Gastroesophageal sphincter (tissue), 4 donors: ENCODE measurements around the gene GTF2IRD1. TPM values are rescaled to one million over a fixed set of nuclear protein-coding genes. Genes with fewer than 3 reads are reported as not detected.

Source experiments
- ATAC-seq: fragments of 150-250 bp; one replicate; pipeline ENCODE4 v1.9.1; 2016; ENCODE audit warnings: mild to moderate bottlenecking, moderate library complexity
- H3K27ac ChIP-seq, 4 donors: fragments of 200-600 bp; sonication (generic) in 3 of 4; 1 replicate in 3 of 4; 2 replicates in 1 of 4; pipeline ENCODE4 v1.5.1; 2016 to 2019
- H3K27me3 ChIP-seq: fragments of 200-600 bp; sonication (generic); one replicate; pipeline ENCODE4 v1.5.1; 2019
- H3K36me3 ChIP-seq, 2 donors: fragments of 200-600 bp; sonication (generic); one replicate each; pipeline ENCODE4 v1.5.1; 2019; ENCODE audit warnings: control low read depth in 1 of 2
- H3K4me1 ChIP-seq, 3 donors: fragments of 200-600 bp; sonication (generic); 1 replicate in 2 of 3; 2 replicates in 1 of 3; pipeline ENCODE4 v1.5.1; 2016 to 2019; ENCODE audit warnings: control low read depth in 2 of 3
- H3K4me3 ChIP-seq, 2 donors: fragments of 200-600 bp; sonication (generic); one replicate each; pipeline ENCODE4 v1.5.1; 2019; ENCODE audit warnings: mild to moderate bottlenecking in 1 of 2, moderate library complexity in 1 of 2
- H3K9me3 ChIP-seq, 3 donors: fragments of 200-600 bp; sonication (generic); one replicate each; pipeline ENCODE4 v1.5.1; 2017 to 2019; ENCODE audit warnings: control low read depth in 2 of 3
- EP300 ChIP-seq: sonication (generic); formaldehyde crosslinking; IDR thresholded peaks from one replicate; pipeline ENCODE4 v1.6.1; 2017; ENCODE audit warnings: antibody characterized with exemption, mild to moderate bottlenecking
- POLR2A ChIP-seq, 2 donors: fragments of 450-650 bp; IDR thresholded peaks; one replicate each; pipeline ENCODE4 v1.6.1; 2017; ENCODE audit warnings: antibody characterized with exemption in 2 of 2, mild to moderate bottlenecking in 2 of 2, moderate library complexity in 1 of 2
- POLR2AphosphoS5 ChIP-seq: sonication (generic); formaldehyde crosslinking; IDR thresholded peaks from one replicate; pipeline ENCODE4 v1.6.1; 2017; ENCODE audit warnings: antibody characterized with exemption
- WGBS, 2 donors: methylation state at CpG; one replicate each; pipeline ENCODE4 v1.1.5; 2018; ENCODE audit warnings: low coverage in 1 of 2; 5-methylcytosine and 5-hydroxymethylcytosine counted together
- total RNA-seq, 4 donors: library from RNA; depleted of rRNA; stranded (reverse); fragments of >200 nt; gene quantifications; one replicate each; pipeline ENCODE4 v1.1.0, GENCODE V29; 2016
- TF ChIP-seq, protein P1 (sequence below), 4 experiments: fragments of 200-600 bp in 2 of 4; fragments of 450-650 bp in 2 of 4; sonication (generic) in 1 of 4; IDR thresholded peaks; one replicate each; pipeline ENCODE4 v1.5.1; 2017 to 2019; ENCODE audit warnings: antibody characterized with exemption in 4 of 4, mild to moderate bottlenecking in 2 of 4, moderate library complexity in 2 of 4

The GTF2IRD1 gene
- total RNA-seq, 4 donors from 2014 or later = 21.5 to 49.0 (median 28.2) TPM

DNA sequence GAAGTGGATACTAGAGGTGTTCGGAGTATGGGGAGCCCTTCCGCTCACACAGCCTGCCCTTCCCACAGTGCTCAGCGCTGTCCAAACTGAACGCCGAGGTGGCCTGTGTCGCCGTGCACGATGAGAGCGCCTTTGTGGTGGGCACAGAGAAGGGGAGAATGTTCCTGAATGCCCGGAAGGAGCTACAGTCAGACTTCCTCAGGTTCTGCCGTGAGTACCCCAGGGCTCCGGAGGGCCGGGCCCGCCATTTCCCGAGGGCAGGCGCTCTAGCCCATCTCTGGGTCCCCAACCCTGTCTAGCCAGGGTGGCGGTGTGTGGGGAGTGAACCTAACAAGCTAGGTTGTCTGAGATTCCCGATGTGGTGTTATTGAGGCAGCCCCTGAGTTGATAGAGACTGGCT is 59.1 kb downstream of the GTF2IRD1 start:
- ATAC-seq = no peak
- Histone ChIP-seq H3K27ac (no peak overlapping the region), H3K9me3 (no peaks in the 10 kb centered on the region), H3K27me3 (no peaks in the 10 kb centered on the region), H3K4me3 (no peak overlapping the region), H3K4me1 (peaks cover 0 to 25% (median 4%) of the 10 kb centered on the region in 3 donors), H3K36me3 (peaks cover 0 to 93% of the 10 kb centered on the region in 2 donors)
- TF ChIP-seq POLR2AphosphoS5 (no peak), EP300 (no peak), POLR2A (IDR thresholded peaks at IDR 0.05) (no peak)
- TF ChIP-seq, protein P1, sequence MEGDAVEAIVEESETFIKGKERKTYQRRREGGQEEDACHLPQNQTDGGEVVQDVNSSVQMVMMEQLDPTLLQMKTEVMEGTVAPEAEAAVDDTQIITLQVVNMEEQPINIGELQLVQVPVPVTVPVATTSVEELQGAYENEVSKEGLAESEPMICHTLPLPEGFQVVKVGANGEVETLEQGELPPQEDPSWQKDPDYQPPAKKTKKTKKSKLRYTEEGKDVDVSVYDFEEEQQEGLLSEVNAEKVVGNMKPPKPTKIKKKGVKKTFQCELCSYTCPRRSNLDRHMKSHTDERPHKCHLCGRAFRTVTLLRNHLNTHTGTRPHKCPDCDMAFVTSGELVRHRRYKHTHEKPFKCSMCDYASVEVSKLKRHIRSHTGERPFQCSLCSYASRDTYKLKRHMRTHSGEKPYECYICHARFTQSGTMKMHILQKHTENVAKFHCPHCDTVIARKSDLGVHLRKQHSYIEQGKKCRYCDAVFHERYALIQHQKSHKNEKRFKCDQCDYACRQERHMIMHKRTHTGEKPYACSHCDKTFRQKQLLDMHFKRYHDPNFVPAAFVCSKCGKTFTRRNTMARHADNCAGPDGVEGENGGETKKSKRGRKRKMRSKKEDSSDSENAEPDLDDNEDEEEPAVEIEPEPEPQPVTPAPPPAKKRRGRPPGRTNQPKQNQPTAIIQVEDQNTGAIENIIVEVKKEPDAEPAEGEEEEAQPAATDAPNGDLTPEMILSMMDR (IDR thresholded peaks at IDR 0.05) = no peak
- no CpG with 5 or more reads among the region's 18 CpGs for WGBS, 2 donors

DNA sequence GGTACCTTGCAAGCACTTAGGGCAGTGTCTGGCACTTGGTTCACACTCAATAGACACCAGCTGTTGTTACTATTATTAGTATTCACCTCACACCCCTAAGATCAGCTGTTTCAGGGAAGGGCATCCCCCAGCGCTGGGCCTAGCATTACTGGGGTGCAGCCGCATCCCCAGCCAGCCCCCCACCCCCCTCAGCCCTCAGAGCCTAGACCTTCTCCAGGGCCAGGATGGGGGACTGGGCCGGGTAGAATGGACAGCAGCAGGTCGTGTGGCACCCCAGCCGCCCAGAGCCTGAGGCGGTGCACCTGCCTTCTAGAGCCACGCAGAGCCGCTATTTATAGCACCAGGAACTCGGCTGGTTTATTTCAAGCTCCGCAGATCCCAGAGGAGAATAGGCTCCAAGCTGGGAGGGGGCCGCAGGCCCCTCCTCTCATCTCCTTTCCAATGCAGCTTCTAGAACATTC is 60.5 kb downstream of the GTF2IRD1 start:
- TF ChIP-seq POLR2A (IDR thresholded peaks at IDR 0.05) (no peak), POLR2AphosphoS5 (no peak), EP300 (no peak)
- TF ChIP-seq, protein P1 (IDR thresholded peaks at IDR 0.05) = no peak
- Histone ChIP-seq H3K9me3 (no peaks in the 10 kb centered on the region), H3K36me3 (peaks cover 0 to 95% of the 10 kb centered on the region in 2 donors), H3K27me3 (no peaks in the 10 kb centered on the region), H3K27ac (peak overlapping the region in 2 of 4 donors; percentile 14 to 40), H3K4me1 (peaks cover 0 to 25% (median 4%) of the 10 kb centered on the region in 3 donors), H3K4me3 (no peak overlapping the region)
- ATAC-seq = no peak
- WGBS, 2 donors = 43 to 50% methylated on average over 1 to 2 of the region's 11 CpGs

DNA sequence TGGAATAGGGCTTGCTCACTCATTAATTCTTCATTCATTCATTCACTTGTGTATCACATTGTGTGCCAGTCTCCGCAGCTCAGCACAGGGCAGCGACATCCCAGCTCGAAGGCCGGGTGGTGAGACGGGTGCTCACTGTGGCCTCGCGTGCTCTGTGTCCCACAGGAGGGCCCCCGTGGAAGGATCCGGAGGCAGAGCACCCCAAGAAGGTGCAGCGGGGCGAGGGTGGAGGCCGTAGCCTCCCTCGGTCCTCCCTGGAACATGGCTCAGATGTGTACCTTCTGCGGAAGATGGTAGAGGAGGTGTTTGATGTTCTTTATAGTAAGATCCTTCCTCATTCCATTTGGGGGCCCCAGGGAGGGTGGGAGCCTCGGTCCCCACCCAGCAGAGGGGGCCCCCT is 61.6 kb downstream of the GTF2IRD1 start:
- no peaks in the 10 kb centered on the region for H3K27me3 ChIP-seq

DNA sequence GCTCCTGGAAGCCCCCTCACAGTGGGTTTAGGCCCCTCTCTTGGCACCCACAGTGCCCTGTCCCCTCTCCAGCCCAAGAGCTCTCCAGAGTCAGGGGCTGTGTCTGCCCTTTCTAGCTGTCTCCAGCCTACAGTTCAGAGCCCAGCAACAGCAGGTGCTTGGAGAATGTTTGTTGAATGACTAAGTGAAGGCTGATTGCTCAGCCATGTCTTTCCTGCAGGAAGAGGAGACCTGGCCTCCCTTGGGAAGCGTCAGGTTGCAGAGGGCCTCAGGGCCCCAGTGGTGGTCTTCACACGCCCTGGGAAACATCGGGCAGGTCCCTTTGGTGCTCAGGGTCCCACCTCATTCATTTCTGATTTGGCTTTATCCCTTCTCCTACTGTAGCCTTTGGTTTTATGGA is 62.5 kb downstream of the GTF2IRD1 start:
- H3K4me3 ChIP-seq = no peak overlapping the region
- H3K27me3 ChIP-seq = no peaks in the 10 kb centered on the region
- TF ChIP-seq, protein P1 (IDR thresholded peaks at IDR 0.05) = no peak
- TF ChIP-seq POLR2A (IDR thresholded peaks at IDR 0.05) (no peak), EP300 (no peak)
- no CpG with 5 or more reads among the region's 3 CpGs for WGBS, 2 donors
- no peak for ATAC-seq
- H3K4me1 ChIP-seq = peaks cover 0 to 19% (median 4%) of the 10 kb centered on the region in 3 donors
- H3K9me3 ChIP-seq = peaks cover 0 to 3% (median 0%) of the 10 kb centered on the region in 3 donors
- H3K36me3 ChIP-seq = peaks cover 0 to 94% of the 10 kb centered on the region in 2 donors
- H3K27ac ChIP-seq = no peak overlapping the region

More for the DNA sequence above, 61.6 kb downstream of the GTF2IRD1 start:
- H3K36me3 ChIP-seq = peaks cover 0 to 95% of the 10 kb centered on the region in 2 donors
- peaks cover 0 to 25% (median 4%) of the 10 kb centered on the region in 3 donors for H3K4me1 ChIP-seq
- H3K27ac ChIP-seq = no peak overlapping the region
- ATAC-seq = no peak
- WGBS, 2 donors = 97% methylated on average over 5 of the region's 15 CpGs; no CpG with 5 or more reads in 1 of the 2 donors
- H3K9me3 ChIP-seq = no peaks in the 10 kb centered on the region
- TF ChIP-seq EP300 (no peak), POLR2A (IDR thresholded peaks at IDR 0.05) (no peak)
- no peak overlapping the region for H3K4me3 ChIP-seq

DNA sequence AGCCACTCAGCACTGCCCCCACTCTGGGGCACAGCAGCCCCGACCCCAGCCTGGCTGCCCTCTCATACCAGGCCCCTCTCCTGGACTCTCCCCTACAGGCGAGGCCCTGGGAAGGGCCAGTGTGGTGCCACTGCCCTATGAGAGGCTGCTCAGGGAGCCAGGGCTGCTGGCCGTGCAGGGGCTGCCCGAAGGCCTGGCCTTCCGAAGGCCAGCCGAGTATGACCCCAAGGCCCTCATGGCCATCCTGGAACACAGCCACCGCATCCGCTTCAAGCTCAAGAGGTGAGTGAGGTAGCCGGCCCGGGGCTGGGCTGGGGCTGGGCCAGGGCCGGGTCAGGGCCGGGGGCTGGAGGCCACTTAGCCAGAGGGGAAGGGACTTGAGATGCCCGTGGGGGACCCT is 64.3 kb downstream of the GTF2IRD1 start:
- TF ChIP-seq EP300 = no peak
- TF ChIP-seq POLR2AphosphoS5 = no peak
- TF ChIP-seq, protein P1 (IDR thresholded peaks at IDR 0.05) = no peak
- TF ChIP-seq POLR2A (IDR thresholded peaks at IDR 0.05) = no peak
- Histone ChIP-seq H3K4me3 (no peak overlapping the region), H3K27ac (no peak overlapping the region), H3K36me3 (peaks cover 0 to 94% of the 10 kb centered on the region in 2 donors), H3K9me3 (peaks cover 0 to 11% (median 0%) of the 10 kb centered on the region in 3 donors), H3K4me1 (peaks cover 0 to 14% (median 4%) of the 10 kb centered on the region in 3 donors), H3K27me3 (no peaks in the 10 kb centered on the region)
- ATAC-seq = no peak
- 100% methylated on average over 1 of the region's 13 CpGs; no CpG with 5 or more reads in 1 of the 2 donors for WGBS, 2 donors
